ENCODE data around the gene ZNF408.

DNA sequence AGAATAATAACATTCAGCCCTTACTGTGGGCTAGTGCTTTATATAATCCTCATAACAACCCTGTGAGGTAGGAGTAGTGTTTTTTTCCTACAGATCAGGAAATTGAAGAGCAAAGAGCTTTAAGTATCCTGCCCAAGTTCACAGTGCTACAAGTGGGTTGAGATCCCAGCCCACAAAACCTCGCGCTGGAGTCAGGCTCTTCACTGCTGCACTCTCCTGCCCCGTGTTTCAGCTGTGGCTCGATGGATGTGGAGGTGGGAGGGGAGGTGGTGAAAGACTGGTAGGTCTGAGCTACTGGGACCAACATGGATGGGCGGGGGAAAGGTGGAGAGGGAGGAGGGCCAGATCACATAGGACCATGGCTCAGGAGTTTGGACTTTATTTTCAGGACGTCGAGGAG, 6.1 kb downstream of the ZNF408 start:
- TF ChIP-seq, protein P1, sequence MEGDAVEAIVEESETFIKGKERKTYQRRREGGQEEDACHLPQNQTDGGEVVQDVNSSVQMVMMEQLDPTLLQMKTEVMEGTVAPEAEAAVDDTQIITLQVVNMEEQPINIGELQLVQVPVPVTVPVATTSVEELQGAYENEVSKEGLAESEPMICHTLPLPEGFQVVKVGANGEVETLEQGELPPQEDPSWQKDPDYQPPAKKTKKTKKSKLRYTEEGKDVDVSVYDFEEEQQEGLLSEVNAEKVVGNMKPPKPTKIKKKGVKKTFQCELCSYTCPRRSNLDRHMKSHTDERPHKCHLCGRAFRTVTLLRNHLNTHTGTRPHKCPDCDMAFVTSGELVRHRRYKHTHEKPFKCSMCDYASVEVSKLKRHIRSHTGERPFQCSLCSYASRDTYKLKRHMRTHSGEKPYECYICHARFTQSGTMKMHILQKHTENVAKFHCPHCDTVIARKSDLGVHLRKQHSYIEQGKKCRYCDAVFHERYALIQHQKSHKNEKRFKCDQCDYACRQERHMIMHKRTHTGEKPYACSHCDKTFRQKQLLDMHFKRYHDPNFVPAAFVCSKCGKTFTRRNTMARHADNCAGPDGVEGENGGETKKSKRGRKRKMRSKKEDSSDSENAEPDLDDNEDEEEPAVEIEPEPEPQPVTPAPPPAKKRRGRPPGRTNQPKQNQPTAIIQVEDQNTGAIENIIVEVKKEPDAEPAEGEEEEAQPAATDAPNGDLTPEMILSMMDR (IDR thresholded peaks at IDR 0.05; ENCODE audit: insufficient read depth, low read length, poor library complexity, severe bottlenecking) = no peak
- no peak for TF ChIP-seq EZH2phosphoT487 (conservative IDR thresholded peaks at IDR 0.05; ENCODE audit: low read length)

Data from SU-DHL-6 (cell line).